B cell (primary cell): ENCODE data around the gene CYB561D1. TPM values are rescaled to one million over a fixed set of nuclear protein-coding genes. Genes with fewer than 3 reads are reported as not detected.

Experiments used
- ATAC-seq: fragments of 200-7000 bp; cut with Tn5 transposase; one replicate; pipeline ENCODE4 v1.10.0; 2021; ENCODE audit warnings: low read depth, mild to moderate bottlenecking, moderate number of reproducible peaks, moderate library complexity
- CTCF ChIA-PET: fragments of 350-600 bp; sonication (Branson Sonifier 250); formaldehyde crosslinking; loops from one replicate; lab custom pipeline; 2021; ENCODE audit warnings: antibody characterized with exemption, inconsistent platforms; lab: Charles Lee
- POLR2A ChIA-PET: fragments of 350-600 bp; sonication (Branson Sonifier 250); formaldehyde crosslinking; loops from one replicate; lab custom pipeline; 2021; ENCODE audit warnings: antibody characterized with exemption; lab: Charles Lee
- DNase-seq: peaks from one replicate; pipeline ENCODE4 v3.0.0; 2013
- H2AFZ ChIP-seq: 2 replicates; pipeline ENCODE4 v1.6.1; 2012; ENCODE audit warnings: mild to moderate bottlenecking, low read depth, low read length; ENCODE audit not compliant: insufficient read depth, poor library complexity, severe bottlenecking
- H3K27ac ChIP-seq, 2 donors: 1 replicate in 1 of 2; 2 replicates in 1 of 2; pipeline ENCODE4 v1.5.1; 2012 to 2013; ENCODE audit warnings: low read length in 2 of 2, mild to moderate bottlenecking in 2 of 2, moderate library complexity in 1 of 2
- H3K27me3 ChIP-seq, 4 experiments: fragments of 200-600 bp in 1 of 4; sonication (generic) in 1 of 4; replicated peaks in 1 of 4; 1 replicate in 2 of 4; 2 replicates in 2 of 4; pipeline versions ENCODE4 v1.6.1 to v1.7.0; 2013 to 2016; ENCODE audit warnings: low read length in 3 of 4, mild to moderate bottlenecking in 2 of 4, mixed read lengths in 1 of 4, moderate library complexity in 1 of 4; ENCODE audit not compliant: insufficient read depth in 4 of 4, control insufficient read depth in 3 of 4; ENCODE audit errors: control extremely low read depth in 1 of 4
- H3K36me3 ChIP-seq, 2 experiments: replicated peaks in 1 of 2; 1 replicate in 1 of 2; 2 replicates in 1 of 2; pipeline versions ENCODE4 v1.6.1 to v1.7.1; 2013; ENCODE audit warnings: low read length in 1 of 2; ENCODE audit not compliant: insufficient read depth in 2 of 2, control insufficient read depth in 1 of 2; ENCODE audit errors: control extremely low read depth in 1 of 2, extremely low read depth in 1 of 2
- H3K4me1 ChIP-seq, 2 donors: fragments of 200-600 bp in 1 of 2; sonication (generic) in 1 of 2; 1 replicate in 1 of 2; 2 replicates in 1 of 2; pipeline versions ENCODE4 v1.5.1 to v1.6.1; 2013 to 2017; ENCODE audit warnings: low read length in 2 of 2; ENCODE audit not compliant: control insufficient read depth in 2 of 2, insufficient read depth in 2 of 2
- H3K4me2 ChIP-seq: replicated peaks from 2 replicates; pipeline ENCODE3; 2012; ENCODE audit warnings: mild to moderate bottlenecking, low read depth, low read length; ENCODE audit not compliant: poor library complexity, severe bottlenecking
- H3K4me3 ChIP-seq, 5 experiments: fragments of 200-600 bp in 1 of 5; sonication (generic) in 1 of 5; 1 replicate in 3 of 5; 2 replicates in 2 of 5; pipeline versions ENCODE4 v1.5.1 to v1.7.0; 2011 to 2016; ENCODE audit warnings: low read length in 4 of 5, mild to moderate bottlenecking in 4 of 5, low read depth in 2 of 5, control low read depth in 1 of 5, moderate library complexity in 1 of 5; ENCODE audit not compliant: insufficient read depth in 1 of 5; ENCODE audit errors: control extremely low read depth in 1 of 5, extremely low read depth in 1 of 5
- H3K79me2 ChIP-seq: fragments of 200-600 bp; sonication (generic); one replicate; pipeline ENCODE4 v1.6.0; 2016; ENCODE audit warnings: low read length; ENCODE audit not compliant: control insufficient read depth, insufficient read depth
- H3K9ac ChIP-seq: fragments of 200-600 bp; sonication (generic); 2 replicates; pipeline ENCODE4 v1.6.1; 2017; ENCODE audit warnings: mild to moderate bottlenecking, low read length, moderate library complexity
- H3K9me3 ChIP-seq, 3 donors: one replicate each; pipeline versions ENCODE4 v1.6.1 to v1.7.1; 2013; ENCODE audit warnings: low read length in 2 of 3; ENCODE audit not compliant: control insufficient read depth in 2 of 3, insufficient read depth in 1 of 3; ENCODE audit errors: control extremely low read depth in 1 of 3
- H4K20me1 ChIP-seq: 2 replicates; pipeline ENCODE4 v1.6.0; 2012; ENCODE audit warnings: mild to moderate bottlenecking, low read length; ENCODE audit not compliant: insufficient read depth, control insufficient read depth, poor library complexity, severe bottlenecking
- H3K27ac Mint-ChIP-seq: one replicate; pipeline ENCODE4 v1.8.0; 2021; ENCODE audit warnings: mixed read lengths
- H3K27me3 Mint-ChIP-seq: one replicate; pipeline ENCODE4 v1.8.0; 2021; ENCODE audit warnings: mixed read lengths
- H3K4me1 Mint-ChIP-seq: one replicate; pipeline ENCODE4 v1.8.0; 2021; ENCODE audit warnings: mixed read lengths
- H3K4me3 Mint-ChIP-seq: one replicate; pipeline ENCODE4 v1.8.0; 2021; ENCODE audit warnings: mixed read lengths
- H3K9me3 Mint-ChIP-seq: one replicate; pipeline ENCODE4 v1.8.0; 2022; ENCODE audit warnings: mixed read lengths; ENCODE audit not compliant: insufficient read depth
- CTCF ChIP-seq: fragments of 200-600 bp; IDR thresholded peaks from one replicate; pipeline ENCODE4 v1.8.0; 2022; ENCODE audit warnings: antibody characterized with exemption, mild to moderate bottlenecking
- EZH2 ChIP-seq: IDR thresholded peaks from 2 replicates; pipeline ENCODE4 v1.6.1; 2012; ENCODE audit warnings: borderline replicate concordance, low read depth, mild to moderate bottlenecking, moderate library complexity, low read length; ENCODE audit not compliant: insufficient read depth, poor library complexity, severe bottlenecking
- WGBS: methylation state at CpG from one replicate; pipeline ENCODE4 v1.1.5; 2013; ENCODE audit warnings: missing lambda C conversion rate; ENCODE audit not compliant: insufficient coverage; 5-methylcytosine and 5-hydroxymethylcytosine counted together
- intact Hi-C: fragments of 100-400 bp; cut with micrococcal nuclease; formaldehyde crosslinking; loops from one replicate; pipeline ENCODE4 v1.10.0; 2022
- polyA plus RNA-seq: library from polyadenylated mRNA; depleted of rRNA; stranded (reverse); fragments of >200 nt; gene quantifications from 2 replicates; pipeline ENCODE4 v1.2.3, GENCODE V29; 2012
- total RNA-seq, 2 donors: library from RNA; stranded (reverse); fragments of 120-200 nt in 1 of 2; gene quantifications; 1 replicate in 1 of 2; 2 replicates in 1 of 2; pipeline versions ENCODE4 v1.2.3 to v1.2.4, GENCODE V29; 2013 to 2022

The CYB561D1 gene
- total and polyA plus RNA-seq, 2 donors (not counting 1 experiment from before 2014, with no cell fraction given), result 16.1 to 28.0 TPM

GRCh38 chr1:109498161-109498801, 4.4 kb downstream of the CYB561D1 start:
- no peak for DNase-seq
- 80% methylated on average over 7 of the region's 12 CpGs for WGBS
- intact Hi-C loops, result no loop called here
- Histone ChIP-seq H3K27me3 (no peaks in the 10 kb centered on the region), H4K20me1 (peaks cover 63% of the 10 kb centered on the region), H3K36me3 (peaks cover 0 to 49% of the 10 kb centered on the region in 2 experiments), H3K9me3 (no peaks in the 10 kb centered on the region), H3K9ac (no peak overlapping the region), H3K79me2 (peaks cover 51% of the 10 kb centered on the region), H2AFZ (no peak overlapping the region), H3K4me3 (no peak overlapping the region), H3K4me1 (peaks cover 28 to 36% of the 10 kb centered on the region in 2 donors), H3K4me2 (no peak overlapping the region), H3K27ac (no peak overlapping the region)
- H3K27ac Mint-ChIP-seq, result no peak overlapping the region
- H3K9me3 Mint-ChIP-seq, result no peaks in the 10 kb centered on the region
- H3K4me1 Mint-ChIP-seq, result peaks cover 62% of the 10 kb centered on the region
- H3K27me3 Mint-ChIP-seq, result no peaks in the 10 kb centered on the region
- ATAC-seq, result no peak
- TF ChIP-seq CTCF (no peak), EZH2 (no peak)
- ChIA-PET CTCF (interaction anchor here (1.4 to 37.9 kb wide), 5 partner anchors 8 to 48 kb away, joined by 3 to 926 read pairs (median 6); partner anchors contain the start of genes ATXN7L2 and GPR61), POLR2A (no interaction called here)
- H3K4me3 Mint-ChIP-seq, result no peak overlapping the region

GRCh38 chr1:109499081-109499480, 5.2 kb downstream of the CYB561D1 start:
- peaks cover 59% of the 10 kb centered on the region for H3K4me1 Mint-ChIP-seq
- peaks cover 24 to 32% of the 10 kb centered on the region in 2 donors for H3K4me1 ChIP-seq
- no peaks in the 10 kb centered on the region for H3K9me3 Mint-ChIP-seq
- no CpG with 5 or more reads among the region's 7 CpGs for WGBS
- H3K9ac ChIP-seq, result no peak overlapping the region
- CTCF ChIA-PET, result interaction anchor here (1.3 to 37.9 kb wide), 4 partner anchors 8 to 220 kb away, joined by 3 to 926 read pairs (median 12); partner anchors contain the start of genes ATXN7L2 and GPR61
- H3K4me3 ChIP-seq, result no peak overlapping the region
- peaks cover 63% of the 10 kb centered on the region for H4K20me1 ChIP-seq
- DNase-seq (no peak), ATAC-seq (no peak)
- POLR2A ChIA-PET, result no interaction called here
- no peak overlapping the region for H3K27ac Mint-ChIP-seq
- H3K27ac ChIP-seq, result no peak overlapping the region
- TF ChIP-seq EZH2 (no peak), CTCF (no peak)
- no peak overlapping the region for H2AFZ ChIP-seq
- no peak overlapping the region for H3K4me2 ChIP-seq
- H3K4me3 Mint-ChIP-seq, result no peak overlapping the region
- peaks cover 0 to 49% of the 10 kb centered on the region in 2 experiments for H3K36me3 ChIP-seq
- peaks cover 46% of the 10 kb centered on the region for H3K79me2 ChIP-seq
- H3K27me3 ChIP-seq, result no peaks in the 10 kb centered on the region
- intact Hi-C loops, result no loop called here
- no peaks in the 10 kb centered on the region for H3K27me3 Mint-ChIP-seq
- no peaks in the 10 kb centered on the region for H3K9me3 ChIP-seq
